GM12878 (cell line): ENCODE results near the gene CACNA1S. TPM values are rescaled to one million over a fixed set of nuclear protein-coding genes. Genes with fewer than 3 reads are reported as not detected.

ENCODE experiments used
- ATAC-seq: fragments of 200-7000 bp; cut with Tn5 transposase; 3 replicates; pipeline ENCODE4 v1.9.1; 2020; ENCODE audit warnings: mild to moderate bottlenecking, moderate library complexity
- BruUV-seq: library from RNA; stranded (reverse); fragments of 400-500 nt; replicated peaks from 2 replicates; lab custom pipeline; 2021; lab: Mats Ljungman, UMichigan
- CTCF ChIA-PET: fragments of 300-600 bp; sonication (Branson Sonifier 250); formaldehyde crosslinking; extraction: SDS; loops from one replicate; lab custom pipeline; 2021; ENCODE audit warnings: inconsistent platforms; lab: Yijun Ruan, JAX
- POLR2A ChIA-PET: fragments of 350-600 bp; formaldehyde crosslinking; extraction: SDS; loops from one replicate; lab custom pipeline; 2021; ENCODE audit warnings: inconsistent platforms; lab: Charles Lee
- RAD21 ChIA-PET: fragments of 300-600 bp; sonication (Branson Sonifier 250); formaldehyde crosslinking; loops from one replicate; lab custom pipeline; 2023; ENCODE audit warnings: antibody characterized with exemption; ENCODE audit not compliant: unreplicated experiment; lab: Charles Lee
- SMC1A ChIA-PET: fragments of 300-600 bp; sonication (Branson Sonifier 250); formaldehyde crosslinking; loops from one replicate; lab custom pipeline; 2023; ENCODE audit not compliant: unreplicated experiment, uncharacterized antibody; lab: Charles Lee
- DNase-seq: peaks from one replicate; pipeline ENCODE4 v3.0.0-alpha.2; 2011; ENCODE audit warnings: low read depth, low spot score
- FAIRE-seq: peaks from 3 replicates; lab custom pipeline; 2011; peaks lifted over from hg19 to GRCh38; lab: Jason Lieb, UNC
- H2AFZ ChIP-seq: 2 replicates; pipeline ENCODE4 v1.6.0; 2011; ENCODE audit warnings: low read depth, low read length, control low read depth; ENCODE audit not compliant: control insufficient read depth
- H3K27ac ChIP-seq: 2 replicates; pipeline ENCODE4 v1.5.1; 2011; ENCODE audit warnings: control low read depth; ENCODE audit not compliant: control insufficient read depth, insufficient read depth
- H3K27me3 ChIP-seq, 2 experiments: replicated peaks in 1 of 2; 2 replicates each; pipeline versions ENCODE4 v1.6.0 to v1.6.1; 2011; ENCODE audit warnings: low read length in 1 of 2; ENCODE audit not compliant: control insufficient read depth in 2 of 2, insufficient read depth in 2 of 2
- H3K36me3 ChIP-seq, 2 experiments: 2 replicates each; pipeline ENCODE4 v1.5.1; 2011; ENCODE audit warnings: low read length in 1 of 2; ENCODE audit not compliant: control insufficient read depth in 2 of 2, insufficient read depth in 2 of 2
- H3K4me1 ChIP-seq: 2 replicates; pipeline ENCODE4 v1.6.1; 2011; ENCODE audit warnings: mild to moderate bottlenecking, low read length, moderate library complexity, mixed read lengths; ENCODE audit not compliant: control insufficient read depth, insufficient read depth
- H3K4me2 ChIP-seq: 2 replicates; pipeline ENCODE4 v1.6.0; 2011; ENCODE audit warnings: control low read depth; ENCODE audit not compliant: control insufficient read depth, insufficient read depth
- H3K4me3 ChIP-seq: fragments of 200-600 bp; sonication (generic); 2 replicates; pipeline ENCODE4 v1.5.1; 2016
- H3K79me2 ChIP-seq: 2 replicates; pipeline ENCODE4 v1.6.0; 2011; ENCODE audit warnings: low read length; ENCODE audit not compliant: control insufficient read depth, insufficient read depth
- H3K9ac ChIP-seq: 2 replicates; pipeline ENCODE4 v1.8.0; 2011; ENCODE audit warnings: low read length, control low read depth, mixed read lengths; ENCODE audit not compliant: control insufficient read depth, insufficient read depth
- H3K9me3 ChIP-seq: replicated peaks from 3 replicates; pipeline ENCODE4 v1.5.1; 2011; ENCODE audit warnings: mild to moderate bottlenecking, low read length; ENCODE audit not compliant: control insufficient read depth, insufficient read depth
- H4K20me1 ChIP-seq: 2 replicates; pipeline ENCODE4 v1.6.0; 2011; ENCODE audit not compliant: control insufficient read depth, insufficient read depth
- BHLHE40 ChIP-seq, 2 experiments: fragments of 450-650 bp in 1 of 2; IDR thresholded peaks; 2 replicates each; pipeline ENCODE4 v1.6.1; 2011 to 2017; ENCODE audit warnings: low read depth in 2 of 2, borderline replicate concordance in 1 of 2, improper control_type of control experiment in 1 of 2, low read length in 1 of 2, mild to moderate bottlenecking in 1 of 2
- EED ChIP-seq: sonication (generic); IDR thresholded peaks from 2 replicates; pipeline ENCODE4 v1.6.1; 2016; ENCODE audit warnings: antibody characterized with exemption, low read depth
- GATAD2B ChIP-seq: fragments of 450-650 bp; conservative IDR thresholded peaks from 2 replicates; pipeline ENCODE4 v1.6.1; 2017; ENCODE audit warnings: low read depth, mild to moderate bottlenecking, moderate library complexity
- IKZF1 ChIP-seq: fragments of 450-650 bp; conservative IDR thresholded peaks from 2 replicates; pipeline ENCODE4 v1.6.1; 2017; ENCODE audit warnings: antibody characterized with exemption, mild to moderate bottlenecking
- IKZF2 ChIP-seq, 2 experiments: fragments of 450-650 bp; IDR thresholded peaks; 2 replicates each; pipeline ENCODE4 v1.6.1; 2017; ENCODE audit warnings: mild to moderate bottlenecking in 2 of 2, moderate library complexity in 2 of 2
- KLF5 ChIP-seq: fragments of 450-650 bp; IDR thresholded peaks from 2 replicates; pipeline ENCODE4 v1.6.1; 2014; ENCODE audit warnings: mild to moderate bottlenecking; ENCODE audit not compliant: partially characterized antibody
- MAX ChIP-seq: IDR thresholded peaks from 2 replicates; pipeline ENCODE4 v1.6.1; 2012; ENCODE audit warnings: low read depth, low read length, improper control_type of control experiment
- NBN ChIP-seq: fragments of 450-650 bp; IDR thresholded peaks from 2 replicates; pipeline ENCODE4 v1.6.1; 2016
- NR2F1 ChIP-seq: fragments of 450-650 bp; conservative IDR thresholded peaks from 2 replicates; pipeline ENCODE4 v1.6.1; 2017; ENCODE audit warnings: mild to moderate bottlenecking
- PAX8 ChIP-seq: fragments of 450-650 bp; IDR thresholded peaks from 2 replicates; pipeline ENCODE4 v1.6.1; 2017; ENCODE audit warnings: mild to moderate bottlenecking, moderate library complexity
- RFX5 ChIP-seq: IDR thresholded peaks from 2 replicates; pipeline ENCODE4 v1.6.1; 2011; ENCODE audit warnings: low read depth, low read length, improper control_type of control experiment
- SPI1 ChIP-seq: IDR thresholded peaks from 2 replicates; pipeline ENCODE4 v1.6.1; 2011; ENCODE audit warnings: low read depth, mild to moderate bottlenecking, low read length, moderate library complexity, borderline replicate concordance; ENCODE audit not compliant: insufficient read depth
- WRNIP1 ChIP-seq: IDR thresholded peaks from 2 replicates; pipeline ENCODE4 v1.6.1; 2011; ENCODE audit warnings: low read depth, low read length, improper control_type of control experiment, borderline replicate concordance
- YY1 ChIP-seq: IDR thresholded peaks from 2 replicates; pipeline ENCODE4 v1.6.1; 2011; ENCODE audit warnings: low read depth, mild to moderate bottlenecking, low read length
- WGBS: methylation state at CpG from one replicate; pipeline ENCODE4 v1.1.6; 2016; ENCODE audit warnings: low lambda C conversion rate; ENCODE audit not compliant: insufficient replicate concordance, insufficient coverage; ENCODE audit errors: missing lambda C conversion rate; 5-methylcytosine and 5-hydroxymethylcytosine counted together
- in situ Hi-C: fragments of 300-500 bp; cut with MboI; formaldehyde crosslinking; loops from 9 replicates; pipeline ENCODE4 v1.14.3; 2018; ENCODE audit warnings: mixed read lengths
- intact Hi-C: fragments of 100-400 bp; cut with micrococcal nuclease; formaldehyde crosslinking; loops from one replicate; pipeline ENCODE4 v1.14.2; 2022; ENCODE audit not compliant: unreplicated experiment
- polyA plus RNA-seq, 11 experiments: library from polyadenylated mRNA; depleted of rRNA in 4 of 11; unstranded in 6 of 11; stranded (reverse) in 5 of 11; fragments of >200 nt; fragmentation: Nextera tagmentation in 4 of 11; fragmentation: Illumina TruSeq in 1 of 11; extraction: Ambion mirVana in 4 of 11; extraction: Trizol in 1 of 11; gene quantifications; 1 replicate in 1 of 11; 2 replicates in 10 of 11; pipeline versions ENCODE4 v1.2.1 to v1.2.3, GENCODE V29; 2011 to 2016; ENCODE audit warnings: inconsistent platforms in 2 of 11, missing spikeins in 2 of 11, low read depth in 1 of 11
- total RNA-seq, 4 experiments: library from RNA; depleted of rRNA in 3 of 4; stranded (reverse); fragments of >200 nt in 3 of 4; fragmentation: Illumina TruSeq in 1 of 4; extraction: Trizol in 1 of 4; gene quantifications; 2 replicates each; pipeline versions ENCODE4 v1.2.1 to v1.2.3, GENCODE V29; 2013 to 2021

Gene CACNA1S
- total and polyA plus RNA-seq, 10 of the 15 experiments (the other 5 are each of a cell fraction or from before 2014, with no cell fraction given): under 0.01 to 0.04 (median 0.02) TPM; not detected in 6

GRCh38 chr1:201115390-201115937, 3.2 kb upstream of the CACNA1S start:
- no TSS peak for BruUV-seq
- H3K9ac ChIP-seq: no peak overlapping the region
- no peaks in the 10 kb centered on the region for H3K79me2 ChIP-seq
- H3K4me2 ChIP-seq: no peak overlapping the region
- ATAC-seq (no peak), FAIRE-seq (no peak), DNase-seq (no peak)
- CTCF ChIA-PET: interaction anchor here (1.0 to 5.4 kb wide), 4 partner anchors 8 to 143 kb away, joined by 3 to 47 read pairs (median 4); no protein-coding TSS in a partner anchor
- H3K9me3 ChIP-seq: no peaks in the 10 kb centered on the region
- no peak overlapping the region for H2AFZ ChIP-seq
- no peak overlapping the region for H3K27ac ChIP-seq
- peaks cover 4 to 8% of the 10 kb centered on the region in 2 experiments; a peak in 3 of 4 replicates for H3K27me3 ChIP-seq
- POLR2A ChIA-PET: no interaction called here
- H3K4me1 ChIP-seq: no peaks in the 10 kb centered on the region
- intact Hi-C loops: loop anchor here (2.0 to 10.0 kb wide), 2 partner anchors 137 to 561 kb away; no protein-coding TSS in a partner anchor
- no peaks in the 10 kb centered on the region for H4K20me1 ChIP-seq
- no peak overlapping the region for H3K4me3 ChIP-seq
- H3K36me3 ChIP-seq: no peaks in the 10 kb centered on the region
- 76% methylated on average over 25 of the region's 25 CpGs for WGBS
- in situ Hi-C loops: loop anchor here (5.0 kb wide), 1 partner anchor 138 kb away; no protein-coding TSS in a partner anchor
- SMC1A ChIA-PET: interaction anchor here (1.2 to 2.1 kb wide), 2 partner anchors 54 to 143 kb away, joined by 3 to 13 read pairs; no protein-coding TSS in a partner anchor
- no peak for TF ChIP-seq RFX5
- no peak for TF ChIP-seq IKZF2 (IDR thresholded peaks at IDR 0.05)
- RAD21 ChIA-PET: interaction anchor here (1.2 to 3.0 kb wide), 3 partner anchors 20 to 144 kb away, joined by 3 to 21 read pairs (median 6); no protein-coding TSS in a partner anchor

- Histone ChIP-seq H4K20me1 (no peaks in the 10 kb centered on the region), H3K4me1 (no peaks in the 10 kb centered on the region), H3K79me2 (no peaks in the 10 kb centered on the region), H3K4me2 (peak overlapping the region; percentile 78), H2AFZ (peak overlapping the region; percentile 71), H3K9ac (no peak overlapping the region; the same call in 1 of the 2 replicates), H3K9me3 (no peaks in the 10 kb centered on the region), H3K27me3 (peaks cover 3 to 8% of the 10 kb centered on the region in 2 experiments; a peak in 3 of 4 replicates), H3K4me3 (peak overlapping the region; percentile 47), H3K27ac (no peak overlapping the region), H3K36me3 (no peaks in the 10 kb centered on the region)
- ChIA-PET POLR2A (no interaction called here), CTCF (interaction anchor here (0.6 to 5.4 kb wide), 12 partner anchors 11 to 557 kb away, joined by 3 to 47 read pairs (median 3); no protein-coding TSS in a partner anchor), RAD21 (interaction anchor here (0.5 to 3.0 kb wide), 6 partner anchors 19 to 556 kb away, joined by 3 to 21 read pairs (median 4); no protein-coding TSS in a partner anchor), SMC1A (interaction anchor here (0.6 to 2.1 kb wide), 6 partner anchors 39 to 702 kb away, joined by 3 to 13 read pairs (median 3); no protein-coding TSS in a partner anchor)
- in situ Hi-C loops (loop anchor here (5.0 kb wide), 1 partner anchor 137 kb away; no protein-coding TSS in a partner anchor), intact Hi-C loops (loop anchor here (1.0 to 10.0 kb wide), 4 partner anchors 28 to 560 kb away; no protein-coding TSS in a partner anchor)
- FAIRE-seq: peak; percentile 47
- 25% methylated on average over 56 of the region's 88 CpGs for WGBS
- BruUV-seq: no TSS peak
- DNase-seq: peak; percentile 17
- ATAC-seq: peak; percentile 97
- TF ChIP-seq BHLHE40 (IDR thresholded peaks at IDR 0.05; ENCODE audit: borderline replicate concordance in 1 of 2, low read depth in 2 of 2, low read length in 1 of 2) (peak; percentile 18 to 28; a peak in 1 of 4 replicates), YY1 (0 out of 2 replicates have a peak, but pooled peaks have one; percentile 21), WRNIP1 (no peak), SPI1 (peak; percentile 21; the same call in 1 of the 2 replicates), EED (0 out of 2 replicates have a peak, but pooled peaks have one; percentile 23), NBN (0 out of 2 replicates have a peak, but pooled peaks have one; percentile 28), KLF5 (no peak), GATAD2B (peak; percentile 57; the same call in 1 of the 2 replicates), PAX8 (no peak), IKZF1 (peak; percentile 67; the same call in 1 of the 2 replicates), MAX (peak; percentile 40; the same call in 1 of the 2 replicates), NR2F1 (no peak)
These were observed 2.3 kb upstream of the CACNA1S start for GRCh38 chr1:201114245-201115131.
